ENCODE results near the gene LRRC49. TPM values are rescaled to one million over a fixed set of nuclear protein-coding genes. Genes with fewer than 3 reads are reported as not detected.
A peak's percentile ranks its signal among the peaks of the same experiment; 100 is the strongest.

Gene LRRC49
- polyA plus RNA-seq, 2 of the 4 experiments (the other 2 are of a cell fraction) = 10.0 to 14.3 TPM

DNA sequence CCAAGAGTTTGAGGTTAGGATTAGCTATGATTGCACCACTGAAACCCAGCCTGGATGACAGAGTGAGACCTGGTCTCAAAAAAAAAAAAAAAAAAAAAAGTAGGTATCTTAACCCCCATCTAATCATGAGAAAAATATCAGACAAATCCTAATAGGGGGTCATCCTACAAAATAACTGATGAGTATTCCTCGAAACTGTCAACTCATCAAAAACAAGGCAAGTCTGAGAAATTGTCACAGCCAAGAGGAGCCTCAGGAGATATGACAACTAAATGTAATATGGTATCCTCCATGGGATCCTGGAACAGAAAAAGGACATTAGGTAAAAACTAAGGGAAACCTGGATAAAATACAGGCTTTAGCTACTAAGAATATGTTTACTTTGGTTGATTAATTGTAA lies 70.6 kb downstream of the LRRC49 start:
- no peaks in the 10 kb centered on the region for H3K4me1 ChIP-seq
- FAIRE-seq (no peak), DNase-seq (ENCODE audit: low read depth in 1 of 2, low spot score in 1 of 2) (no peak), ATAC-seq (no peak)
- TF ChIP-seq MAFK (IDR thresholded peaks at IDR 0.05; ENCODE audit: partially characterized antibody) (peak; percentile 95), MYC (IDR thresholded peaks at IDR 0.05; ENCODE audit: borderline replicate concordance, low read length) (no peak)
- ChIA-PET POLR2A (no interaction called here), CTCF (interaction anchor here (1.7 kb wide), 1 partner anchor 477 kb away, joined by 6 read pairs; no protein-coding TSS in a partner anchor)
- H3K27ac ChIP-seq = no peak overlapping the region
- H3K9me3 ChIP-seq = 0 out of 3 replicates have a peak, but pooled peaks cover 5% of the 10 kb centered on the region
- 49% methylated on average over 1 of the region's 1 CpG for WGBS (ENCODE audit: missing lambda C conversion rate)
- no peak overlapping the region for H3K4me2 ChIP-seq
- H3K4me3 ChIP-seq = no peak overlapping the region

- ATAC-seq (no peak), FAIRE-seq (no peak), DNase-seq (ENCODE audit: low read depth in 1 of 2, low spot score in 1 of 2) (no peak)
- H3K4me2 ChIP-seq = no peak overlapping the region
- H3K4me3 ChIP-seq = no peak overlapping the region
- WGBS (ENCODE audit: missing lambda C conversion rate) = 78% methylated on average over 5 of the region's 5 CpGs
- 0 out of 3 replicates have a peak, but pooled peaks cover 5% of the 10 kb centered on the region for H3K9me3 ChIP-seq
- POLR2A ChIA-PET = no interaction called here
- TF ChIP-seq HEYL (CRISPR knock-in tag; IDR thresholded peaks at IDR 0.05) (no peak), KDM1A (IDR thresholded peaks at IDR 0.05; ENCODE audit: low read depth) (no peak), MAZ (IDR thresholded peaks at IDR 0.05; ENCODE audit: borderline replicate concordance, low read depth, low read length) (no peak)
- no peak overlapping the region for H3K27ac ChIP-seq
- no peaks in the 10 kb centered on the region for H3K4me1 ChIP-seq
- CTCF ChIA-PET = no interaction called here
Observed at GRCh38 chr15:70964058-70964457, 71.4 kb downstream of the LRRC49 start.

DNA sequence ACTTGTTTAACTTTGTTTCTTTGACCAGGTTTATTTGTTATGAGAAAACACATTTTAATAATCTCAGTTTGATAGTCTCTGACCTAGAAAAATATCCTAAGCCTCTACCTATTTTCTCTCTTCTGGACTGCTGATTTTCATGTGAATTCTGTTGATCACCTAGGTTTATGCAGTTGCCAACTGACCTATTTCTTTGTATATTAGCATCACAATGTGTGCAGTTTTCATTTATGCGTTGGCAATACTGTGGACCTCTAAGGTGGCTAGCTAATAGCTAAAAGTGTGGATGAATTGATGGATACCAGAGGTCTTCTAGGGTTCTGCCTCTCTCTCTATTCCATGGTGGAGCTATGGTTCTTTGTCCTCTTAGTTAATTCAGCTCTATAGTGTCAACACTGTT lies 72.1 kb downstream of the LRRC49 start:
- WGBS (ENCODE audit: missing lambda C conversion rate) = 94% methylated on average over 1 of the region's 1 CpG
- Histone ChIP-seq H3K27ac (no peak overlapping the region), H3K4me2 (no peak overlapping the region), H3K9me3 (0 out of 3 replicates have a peak, but pooled peaks cover 5% of the 10 kb centered on the region), H3K4me1 (no peaks in the 10 kb centered on the region), H3K4me3 (no peak overlapping the region)
- TF ChIP-seq HEYL (CRISPR knock-in tag; IDR thresholded peaks at IDR 0.05) = no peak
- no peak for TF ChIP-seq RAD21 (conservative IDR thresholded peaks at IDR 0.05 in 1 of 2, IDR thresholded peaks at IDR 0.05 in 1 of 2)
- TF ChIP-seq SMC3 (IDR thresholded peaks at IDR 0.05) = no peak
- TF ChIP-seq, protein P1, sequence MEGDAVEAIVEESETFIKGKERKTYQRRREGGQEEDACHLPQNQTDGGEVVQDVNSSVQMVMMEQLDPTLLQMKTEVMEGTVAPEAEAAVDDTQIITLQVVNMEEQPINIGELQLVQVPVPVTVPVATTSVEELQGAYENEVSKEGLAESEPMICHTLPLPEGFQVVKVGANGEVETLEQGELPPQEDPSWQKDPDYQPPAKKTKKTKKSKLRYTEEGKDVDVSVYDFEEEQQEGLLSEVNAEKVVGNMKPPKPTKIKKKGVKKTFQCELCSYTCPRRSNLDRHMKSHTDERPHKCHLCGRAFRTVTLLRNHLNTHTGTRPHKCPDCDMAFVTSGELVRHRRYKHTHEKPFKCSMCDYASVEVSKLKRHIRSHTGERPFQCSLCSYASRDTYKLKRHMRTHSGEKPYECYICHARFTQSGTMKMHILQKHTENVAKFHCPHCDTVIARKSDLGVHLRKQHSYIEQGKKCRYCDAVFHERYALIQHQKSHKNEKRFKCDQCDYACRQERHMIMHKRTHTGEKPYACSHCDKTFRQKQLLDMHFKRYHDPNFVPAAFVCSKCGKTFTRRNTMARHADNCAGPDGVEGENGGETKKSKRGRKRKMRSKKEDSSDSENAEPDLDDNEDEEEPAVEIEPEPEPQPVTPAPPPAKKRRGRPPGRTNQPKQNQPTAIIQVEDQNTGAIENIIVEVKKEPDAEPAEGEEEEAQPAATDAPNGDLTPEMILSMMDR (IDR thresholded peaks at IDR 0.05) = no peak
- no peak for TF ChIP-seq CBX8 (IDR thresholded peaks at IDR 0.05)
- TF ChIP-seq ZC3H11A (IDR thresholded peaks at IDR 0.05) = no peak
- no peak for TF ChIP-seq FOSL2 (IDR thresholded peaks at IDR 0.05)
- TF ChIP-seq FOSL2 (CRISPR knock-in tag; IDR thresholded peaks at IDR 0.05) = no peak
- FAIRE-seq (peak; percentile 85), ATAC-seq (no peak), DNase-seq (ENCODE audit: low read depth in 1 of 2, low spot score in 1 of 2) (no peak)
- POLR2A ChIA-PET = no interaction called here
- CTCF ChIA-PET = interaction anchor here (1.2 kb wide), 1 partner anchor 58 kb away, joined by 3 read pairs; no protein-coding TSS in a partner anchor

GRCh38 chr15:70967646-70968045 lies 75.0 kb downstream of the LRRC49 start:
- H3K4me1 ChIP-seq = no peaks in the 10 kb centered on the region
- no peak overlapping the region for H3K4me2 ChIP-seq
- H3K27ac ChIP-seq = no peak overlapping the region
- POLR2A ChIA-PET = no interaction called here
- 91% methylated on average over 1 of the region's 1 CpG for WGBS (ENCODE audit: missing lambda C conversion rate)
- no peak overlapping the region for H3K4me3 ChIP-seq
- CTCF ChIA-PET = interaction anchor here (0.6 kb wide), 1 partner anchor 122 kb away, joined by 3 read pairs; no protein-coding TSS in a partner anchor
- TF ChIP-seq ZFP36 (IDR thresholded peaks at IDR 0.05; ENCODE audit: borderline replicate concordance, partially characterized antibody) = no peak
- TF ChIP-seq ZSCAN20 (CRISPR knock-in tag; IDR thresholded peaks at IDR 0.05) = no peak
- TF ChIP-seq HOXB5 (CRISPR knock-in tag; IDR thresholded peaks at IDR 0.05) = no peak
- no peak for TF ChIP-seq EHMT2 (IDR thresholded peaks at IDR 0.05; ENCODE audit: low read depth)
- TF ChIP-seq HOXA7 (CRISPR knock-in tag; IDR thresholded peaks at IDR 0.05) = no peak
- no peak for TF ChIP-seq TP53 (CRISPR knock-in tag; IDR thresholded peaks at IDR 0.05)
- TF ChIP-seq FOXS1 (CRISPR knock-in tag; IDR thresholded peaks at IDR 0.05) = no peak
- no peak for TF ChIP-seq TFCP2L1 (CRISPR knock-in tag; IDR thresholded peaks at IDR 0.05)
- TF ChIP-seq JUN (IDR thresholded peaks at IDR 0.05) = no peak
- TF ChIP-seq MYC (IDR thresholded peaks at IDR 0.05; ENCODE audit: borderline replicate concordance, low read length) = no peak
- H3K9me3 ChIP-seq = no peaks in the 10 kb centered on the region
- ATAC-seq = no peak
- no peak for DNase-seq (ENCODE audit: low read depth in 1 of 2, low spot score in 1 of 2)
- peak; percentile 39 for FAIRE-seq

All from A549 (cell line).